ENCODE data around the gene SLC39A5. TPM values are rescaled to one million over a fixed set of nuclear protein-coding genes. Genes with fewer than 3 reads are reported as not detected.

The SLC39A5 gene
- total and polyA plus RNA-seq, 2 of the 13 experiments (the other 11 are each of a cell fraction or from before 2014, with no cell fraction given), result 59.7 to 101 TPM

DNA sequence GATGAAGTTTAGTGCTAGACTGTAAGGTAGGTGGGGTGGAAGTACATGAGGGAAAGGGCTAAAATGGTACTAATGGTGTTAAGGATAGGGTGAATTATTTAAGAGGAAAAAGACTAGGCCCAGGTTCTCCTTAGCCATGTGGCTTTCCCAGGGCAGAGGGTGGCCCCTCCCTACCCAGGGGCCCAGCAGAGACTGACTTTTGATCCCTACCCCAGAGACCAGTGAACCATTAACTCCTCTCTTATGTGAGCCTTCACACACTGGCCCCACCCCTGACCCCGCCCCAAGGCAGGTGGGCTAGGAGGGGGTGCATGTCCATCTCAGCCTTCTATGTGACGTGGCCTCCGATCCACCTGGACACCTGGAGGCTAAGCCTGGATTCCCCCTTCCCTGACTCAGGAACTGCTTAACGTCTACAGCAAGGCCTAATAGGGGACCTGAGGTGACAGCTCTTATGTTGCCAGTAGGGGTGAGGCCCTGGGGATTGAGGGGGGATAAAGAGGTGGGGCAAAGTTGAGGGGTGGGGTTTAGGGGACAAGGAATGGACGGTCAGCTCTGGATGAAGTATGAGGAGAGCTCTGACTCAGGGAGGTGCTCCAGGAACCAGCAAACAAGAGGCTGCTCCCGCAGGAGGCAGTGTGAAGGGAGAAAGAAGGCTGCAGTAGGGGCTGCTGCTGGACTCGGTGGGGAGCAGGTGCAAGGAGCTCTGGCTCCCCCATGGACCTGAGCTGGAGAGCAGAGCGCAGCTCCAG, 757 bp downstream of the SLC39A5 start (continued):
- TF ChIP-seq ZNF383 (CRISPR knock-in tag; IDR thresholded peaks at IDR 0.05; ENCODE audit: borderline replicate concordance) (no peak), DDIT3 (CRISPR knock-in tag; IDR thresholded peaks at IDR 0.05) (no peak), KMT2B (CRISPR knock-in tag; IDR thresholded peaks at IDR 0.05) (no peak), ZKSCAN8 (CRISPR knock-in tag; IDR thresholded peaks at IDR 0.05; ENCODE audit: borderline replicate concordance) (no peak), ZNF639 (CRISPR knock-in tag; conservative IDR thresholded peaks at IDR 0.05) (no peak), NFYC (CRISPR knock-in tag; IDR thresholded peaks at IDR 0.05) (no peak), ZNF232 (CRISPR knock-in tag; IDR thresholded peaks at IDR 0.05; ENCODE audit: borderline replicate concordance) (no peak; the same call in 1 of the 2 replicates), SRSF9 (IDR thresholded peaks at IDR 0.05; ENCODE audit: borderline replicate concordance, insufficient read depth, low read depth, low read length, poor library complexity, severe bottlenecking) (no peak), POLR2G (IDR thresholded peaks at IDR 0.05; ENCODE audit: low read depth, low read length) (peak; percentile 85), PRMT3 (CRISPR knock-in tag; IDR thresholded peaks at IDR 0.05; ENCODE audit: borderline replicate concordance, low read depth) (peak; percentile 33; the same call in 1 of the 2 replicates), ZBTB7A (CRISPR knock-in tag; IDR thresholded peaks at IDR 0.05) (peak; percentile 54), ZNF713 (CRISPR knock-in tag; IDR thresholded peaks at IDR 0.05) (no peak), ZNF672 (CRISPR knock-in tag; IDR thresholded peaks at IDR 0.05) (no peak), ZNF773 (CRISPR knock-in tag; IDR thresholded peaks at IDR 0.05; ENCODE audit: borderline replicate concordance) (no peak), ZFP36 (IDR thresholded peaks at IDR 0.05; ENCODE audit: borderline replicate concordance, low read depth, low read length, partially characterized antibody) (no peak), ZNF747 (CRISPR knock-in tag; IDR thresholded peaks at IDR 0.05; ENCODE audit: borderline replicate concordance) (no peak; the same call in 1 of the 2 replicates), KAT2B (IDR thresholded peaks at IDR 0.05; ENCODE audit: borderline replicate concordance, low read depth, low read length) (no peak), KDM2A (CRISPR knock-in tag; IDR thresholded peaks at IDR 0.05; ENCODE audit: borderline replicate concordance, low read depth) (0 out of 2 replicates have a peak, but pooled peaks have one; percentile 18), HOXD1 (CRISPR knock-in tag; IDR thresholded peaks at IDR 0.05) (no peak), MYNN (CRISPR knock-in tag; IDR thresholded peaks at IDR 0.05; ENCODE audit: low read depth) (no peak), HINFP (CRISPR knock-in tag; IDR thresholded peaks at IDR 0.05; ENCODE audit: low read depth) (no peak)
- TF ChIP-seq, protein P1, sequence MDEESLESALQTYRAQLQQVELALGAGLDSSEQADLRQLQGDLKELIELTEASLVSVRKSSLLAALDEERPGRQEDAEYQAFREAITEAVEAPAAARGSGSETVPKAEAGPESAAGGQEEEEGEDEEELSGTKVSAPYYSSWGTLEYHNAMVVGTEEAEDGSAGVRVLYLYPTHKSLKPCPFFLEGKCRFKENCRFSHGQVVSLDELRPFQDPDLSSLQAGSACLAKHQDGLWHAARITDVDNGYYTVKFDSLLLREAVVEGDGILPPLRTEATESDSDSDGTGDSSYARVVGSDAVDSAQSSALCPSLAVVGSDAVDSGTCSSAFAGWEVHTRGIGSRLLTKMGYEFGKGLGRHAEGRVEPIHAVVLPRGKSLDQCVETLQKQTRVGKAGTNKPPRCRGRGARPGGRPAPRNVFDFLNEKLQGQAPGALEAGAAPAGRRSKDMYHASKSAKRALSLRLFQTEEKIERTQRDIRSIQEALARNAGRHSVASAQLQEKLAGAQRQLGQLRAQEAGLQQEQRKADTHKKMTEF (CRISPR knock-in tag; IDR thresholded peaks at IDR 0.05), result peak; percentile 61
- TF ChIP-seq, protein P2, sequence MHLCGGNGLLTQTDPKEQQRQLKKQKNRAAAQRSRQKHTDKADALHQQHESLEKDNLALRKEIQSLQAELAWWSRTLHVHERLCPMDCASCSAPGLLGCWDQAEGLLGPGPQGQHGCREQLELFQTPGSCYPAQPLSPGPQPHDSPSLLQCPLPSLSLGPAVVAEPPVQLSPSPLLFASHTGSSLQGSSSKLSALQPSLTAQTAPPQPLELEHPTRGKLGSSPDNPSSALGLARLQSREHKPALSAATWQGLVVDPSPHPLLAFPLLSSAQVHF (CRISPR knock-in tag; IDR thresholded peaks at IDR 0.05), result no peak

Data from HepG2 (cell line).